Activated CD8-positive, alpha-beta memory T cell treated with anti-CD3 and anti-CD28 coated beads, Interleukin-2, amount 10 ng/mL, durations not matched to agents 7 days and 5 days (primary cell): ENCODE measurements around the gene STAB1. TPM values are rescaled to one million over a fixed set of nuclear protein-coding genes. Genes with fewer than 3 reads are reported as not detected.

Experiments
- ATAC-seq: fragments of 150-1000 bp; cut with Tn5 transposase; one replicate; pipeline ENCODE4 v1.10.0; 2021; ENCODE audit warnings: moderate library complexity
- CTCF ChIA-PET: fragments of 350-600 bp; sonication (Branson Sonifier 250); formaldehyde crosslinking; loops from one replicate; lab custom pipeline; 2021; ENCODE audit warnings: antibody characterized with exemption; lab: Charles Lee
- DNase-seq: peaks from one replicate; pipeline ENCODE4 v3.0.0-alpha.2; 2020
- H3K27ac Mint-ChIP-seq: one replicate; pipeline ENCODE4 v1.8.0; 2021; ENCODE audit warnings: mild to moderate bottlenecking, mixed read lengths
- H3K27me3 Mint-ChIP-seq: one replicate; pipeline ENCODE4 v1.8.0; 2021; ENCODE audit warnings: mixed read lengths
- H3K36me3 Mint-ChIP-seq: one replicate; pipeline ENCODE4 v1.8.0; 2021; ENCODE audit warnings: mild to moderate bottlenecking, mixed read lengths
- H3K4me1 Mint-ChIP-seq: one replicate; pipeline ENCODE4 v1.8.0; 2021; ENCODE audit warnings: mixed read lengths
- H3K4me3 Mint-ChIP-seq: one replicate; pipeline ENCODE4 v1.8.0; 2021; ENCODE audit warnings: mild to moderate bottlenecking, moderate library complexity, mixed read lengths
- H3K9me3 Mint-ChIP-seq: one replicate; pipeline ENCODE4 v1.8.0; 2022; ENCODE audit warnings: low read depth, mixed read lengths
- total RNA-seq, 2 experiments: library from RNA; stranded (reverse); gene quantifications; one replicate each; pipeline ENCODE4 v1.2.3, GENCODE V29; 2021

Gene STAB1
- not detected for total RNA-seq

GRCh38 chr3:52494886-52495495, at the start of gene STAB1:
TSS of gene STAB1 (plus strand) at chr3:52495338. CDS start at chr3:52495414, 76 bp downstream.
- CTCF ChIA-PET = no interaction called here
- H3K4me3 Mint-ChIP-seq = no peak within 1 kb of the TSS
- no peak for DNase-seq
- H3K9me3 Mint-ChIP-seq = no peaks in the 10 kb centered on the region
- H3K36me3 Mint-ChIP-seq = peaks cover 4% of the 10 kb centered on the region
- H3K27me3 Mint-ChIP-seq = no peaks in the 10 kb centered on the region
- no peak for ATAC-seq
- H3K27ac Mint-ChIP-seq = no peak within 1 kb of the TSS
- H3K4me1 Mint-ChIP-seq = peaks cover 2% of the 10 kb centered on the region

DNA sequence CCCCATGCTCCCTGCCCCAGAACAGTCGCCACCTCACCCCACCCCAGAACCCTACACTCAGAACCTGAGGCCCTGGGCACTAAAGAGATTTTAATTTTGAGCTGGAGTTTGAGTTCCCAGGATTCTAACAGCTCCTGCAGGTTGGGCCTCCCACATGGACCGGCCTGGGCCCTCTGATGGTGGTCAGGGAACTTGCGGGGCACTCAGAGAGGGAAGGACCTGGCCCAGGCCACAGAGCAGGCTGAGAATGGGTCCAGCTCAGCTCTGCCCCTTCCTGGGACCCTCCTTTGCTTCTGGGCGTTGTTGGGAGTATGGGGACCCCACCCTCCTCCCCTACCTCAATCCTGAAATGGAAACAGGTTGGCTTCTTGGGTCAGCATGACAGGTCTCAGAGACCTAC, 49.1 kb upstream of the STAB1 start:
- ATAC-seq (no peak), DNase-seq (no peak)
- peaks cover 12% of the 10 kb centered on the region for H3K4me1 Mint-ChIP-seq
- H3K27ac Mint-ChIP-seq = no peak overlapping the region
- no peaks in the 10 kb centered on the region for H3K27me3 Mint-ChIP-seq
- no peak overlapping the region for H3K4me3 Mint-ChIP-seq
- H3K36me3 Mint-ChIP-seq = no peaks in the 10 kb centered on the region
- CTCF ChIA-PET = interaction anchor here (0.9 to 9.5 kb wide), 20 partner anchors 8 to 463 kb away, joined by 3 to 105 read pairs (median 4); partner anchors contain the start of genes TNNC1 and TWF2
- H3K9me3 Mint-ChIP-seq = no peaks in the 10 kb centered on the region

DNA sequence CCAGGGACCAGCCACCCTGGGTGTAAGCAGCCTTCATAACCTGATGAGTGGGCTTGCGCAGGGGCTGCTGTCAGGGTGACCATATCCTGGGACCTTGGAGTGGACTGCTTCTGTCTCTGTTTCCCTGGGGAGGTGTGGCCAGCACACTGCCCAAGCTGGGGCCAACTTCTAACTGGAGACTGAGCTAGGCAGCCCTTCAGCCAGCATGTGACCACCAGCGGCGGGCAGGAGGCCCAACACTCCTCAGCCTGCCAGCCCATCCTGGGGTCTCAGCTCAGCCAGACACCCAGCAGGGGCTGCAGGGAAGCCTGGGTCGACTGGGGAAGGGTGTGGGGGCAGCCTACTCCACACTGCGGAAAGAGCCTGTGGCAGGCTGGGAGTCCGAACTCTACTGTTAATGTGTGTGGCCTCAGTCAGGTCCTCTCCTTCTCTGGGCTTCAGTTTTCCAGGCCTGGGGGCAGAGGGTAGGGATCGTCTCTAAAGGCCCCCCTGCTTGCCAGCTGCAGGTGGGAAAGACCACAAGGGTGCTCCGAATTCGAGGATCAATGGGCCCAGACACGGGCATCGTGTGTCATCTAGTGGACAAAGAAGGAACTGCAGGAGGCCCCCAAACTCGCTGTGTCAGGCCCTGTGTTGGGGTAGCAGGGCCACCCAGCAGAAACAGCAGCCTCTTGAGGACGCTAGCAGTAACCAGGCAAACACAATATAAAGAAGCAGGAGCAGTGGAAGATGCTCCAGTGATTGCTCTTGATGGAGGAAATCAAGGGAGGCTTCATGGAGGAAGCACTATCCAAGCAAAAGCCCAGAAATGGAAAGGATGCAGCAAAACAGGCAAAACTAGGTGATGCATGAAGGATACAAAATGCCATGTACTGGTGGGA, 48.3 kb upstream of the STAB1 start:
- Mint-ChIP-seq H3K4me1 (peaks cover 12% of the 10 kb centered on the region), H3K27me3 (no peaks in the 10 kb centered on the region), H3K9me3 (no peaks in the 10 kb centered on the region), H3K27ac (no peak overlapping the region), H3K4me3 (no peak overlapping the region), H3K36me3 (no peaks in the 10 kb centered on the region)
- CTCF ChIA-PET = interaction anchor here (0.6 to 9.5 kb wide), 30 partner anchors 7 to 1305 kb away, joined by 3 to 105 read pairs (median 4); partner anchors contain the start of genes GLYCTK, POC1A, TNNC1 and TWF2
- ATAC-seq (peak; percentile 67), DNase-seq (peak; percentile 84)

GRCh38 chr3:52447512-52448355, 47.4 kb upstream of the STAB1 start:
- H3K9me3 Mint-ChIP-seq = no peaks in the 10 kb centered on the region
- peaks cover 12% of the 10 kb centered on the region for H3K4me1 Mint-ChIP-seq
- no peak overlapping the region for H3K4me3 Mint-ChIP-seq
- CTCF ChIA-PET = interaction anchor here (0.6 to 9.5 kb wide), 22 partner anchors 9 to 1306 kb away, joined by 3 to 105 read pairs (median 4); partner anchors contain the start of genes GLYCTK and POC1A
- no peak for ATAC-seq
- DNase-seq = no peak
- no peaks in the 10 kb centered on the region for H3K36me3 Mint-ChIP-seq
- H3K27me3 Mint-ChIP-seq = no peaks in the 10 kb centered on the region
- no peak overlapping the region for H3K27ac Mint-ChIP-seq

DNA sequence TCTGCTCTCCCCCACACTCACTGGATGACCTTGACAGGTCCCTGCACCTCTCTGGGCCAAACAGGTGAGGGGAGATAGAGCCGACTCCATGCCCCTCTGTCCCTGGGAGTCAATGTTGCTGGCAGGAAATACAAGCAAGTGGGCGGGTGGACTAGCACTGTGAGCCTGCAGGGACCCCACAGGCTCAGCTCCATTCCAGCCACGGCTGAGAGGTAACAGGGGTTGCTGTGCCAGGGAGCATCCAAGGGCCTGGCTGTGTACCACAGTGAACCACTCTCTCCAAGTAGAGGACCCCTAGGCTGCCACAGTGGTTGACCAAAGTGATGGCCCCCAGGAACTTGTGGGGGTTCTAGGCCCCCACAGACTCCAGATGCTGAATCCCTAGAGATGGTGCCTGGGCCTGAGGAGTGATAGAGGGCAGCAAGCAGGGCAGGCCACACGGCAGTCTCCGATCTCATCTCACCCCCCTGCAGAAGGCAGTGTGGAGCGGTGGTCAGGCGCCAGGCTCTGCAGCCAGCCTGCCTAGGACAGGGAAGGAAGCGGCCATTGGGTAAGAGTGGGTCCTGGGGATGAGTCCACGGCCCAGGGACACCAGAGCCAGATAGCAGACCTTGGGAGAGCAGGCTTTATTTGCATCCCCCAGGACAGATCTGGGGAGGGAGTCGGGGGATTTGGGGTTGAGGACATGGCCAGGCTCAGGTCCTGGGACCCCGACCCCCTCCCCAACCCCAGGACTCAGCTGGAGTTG, 44.5 kb upstream of the STAB1 start:
- ATAC-seq = no peak
- H3K27me3 Mint-ChIP-seq = no peaks in the 10 kb centered on the region

GRCh38 chr3:52451237-52452083, 43.7 kb upstream of the STAB1 start:
- H3K36me3 Mint-ChIP-seq = no peaks in the 10 kb centered on the region
- peaks cover 26% of the 10 kb centered on the region for H3K4me1 Mint-ChIP-seq
- CTCF ChIA-PET = interaction anchor here (1.7 kb wide), 1 partner anchor 24 kb away, joined by 6 read pairs; no protein-coding TSS in a partner anchor
- H3K27ac Mint-ChIP-seq = no peak overlapping the region
- ATAC-seq (no peak), DNase-seq (no peak)
- no peaks in the 10 kb centered on the region for H3K9me3 Mint-ChIP-seq
- no peak overlapping the region for H3K4me3 Mint-ChIP-seq
- H3K27me3 Mint-ChIP-seq = no peaks in the 10 kb centered on the region

More for the DNA sequence above, 44.5 kb upstream of the STAB1 start:
- H3K27ac Mint-ChIP-seq = no peak overlapping the region
- H3K4me3 Mint-ChIP-seq = no peak overlapping the region
- no peaks in the 10 kb centered on the region for H3K36me3 Mint-ChIP-seq
- peaks cover 21% of the 10 kb centered on the region for H3K4me1 Mint-ChIP-seq
- DNase-seq = no peak
- H3K9me3 Mint-ChIP-seq = no peaks in the 10 kb centered on the region
- CTCF ChIA-PET = interaction anchor here (1.3 to 1.7 kb wide), 2 partner anchors 23 to 111 kb away, joined by 3 to 6 read pairs; no protein-coding TSS in a partner anchor

DNA sequence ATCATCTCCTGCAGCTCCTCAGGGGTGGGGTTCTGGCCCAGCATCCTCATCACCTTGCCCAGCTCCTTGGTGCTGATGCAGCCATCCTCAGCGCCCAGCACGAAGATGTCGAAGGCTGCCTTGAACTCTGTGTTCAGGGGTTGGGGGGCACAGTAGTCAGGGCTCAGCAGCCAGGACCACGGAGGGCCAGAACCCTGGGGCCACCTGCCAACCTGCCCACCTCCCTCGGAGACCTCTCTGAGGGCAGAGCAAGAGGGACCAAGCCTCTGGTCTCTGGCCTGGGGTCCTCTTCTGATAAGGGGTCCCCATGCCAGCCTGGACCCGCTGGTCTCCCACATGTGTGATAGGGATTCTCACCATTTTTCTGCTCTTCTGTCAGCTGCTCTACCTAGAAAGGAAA, 43.0 kb upstream of the STAB1 start:
- Mint-ChIP-seq H3K4me3 (no peak overlapping the region), H3K9me3 (no peaks in the 10 kb centered on the region), H3K27ac (no peak overlapping the region), H3K27me3 (no peaks in the 10 kb centered on the region), H3K36me3 (no peaks in the 10 kb centered on the region), H3K4me1 (peaks cover 30% of the 10 kb centered on the region)
- CTCF ChIA-PET = interaction anchor here (0.6 to 1.9 kb wide), 3 partner anchors 39 to 232 kb away, joined by 3 to 6 read pairs (median 3); no protein-coding TSS in a partner anchor
- DNase-seq (no peak), ATAC-seq (no peak)

DNA sequence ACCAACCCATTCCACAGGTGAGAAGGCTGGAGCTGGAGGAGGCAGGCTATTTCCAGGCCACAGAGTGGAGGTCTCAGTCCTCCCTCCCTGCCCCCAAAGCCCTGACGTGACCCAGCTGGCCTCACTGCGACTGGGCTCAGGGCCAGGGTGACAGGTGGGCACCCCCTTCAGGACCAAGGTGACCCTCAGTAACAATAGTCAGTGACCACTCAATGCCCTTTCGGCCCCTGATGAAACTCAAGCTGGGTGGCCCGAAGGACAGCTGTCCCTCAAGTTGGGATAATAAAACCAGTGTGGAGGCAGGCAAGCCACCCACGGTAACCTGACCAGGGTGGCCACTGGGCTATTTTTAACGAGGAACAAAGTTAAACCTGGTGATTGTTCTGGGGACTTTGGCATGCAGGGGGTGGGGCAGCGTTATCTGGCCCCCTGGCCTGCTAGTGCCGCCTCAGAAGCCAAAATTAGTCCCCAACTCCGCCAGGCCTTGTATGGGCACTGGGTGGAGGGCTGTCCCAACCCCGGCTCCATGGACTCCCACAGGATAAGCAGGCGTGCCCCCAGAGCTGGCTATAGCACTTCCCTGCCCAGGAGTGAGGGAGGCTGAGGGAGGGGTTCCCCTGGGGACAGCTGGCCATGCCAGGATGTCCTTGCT, 42.4 kb upstream of the STAB1 start:
- H3K9me3 Mint-ChIP-seq = no peaks in the 10 kb centered on the region
- no peak overlapping the region for H3K27ac Mint-ChIP-seq
- ATAC-seq (no peak), DNase-seq (no peak)
- H3K4me3 Mint-ChIP-seq = no peak overlapping the region
- no peaks in the 10 kb centered on the region for H3K27me3 Mint-ChIP-seq
- CTCF ChIA-PET = interaction anchor here (0.6 to 3.1 kb wide), 4 partner anchors 25 to 233 kb away, joined by 3 to 14 read pairs (median 4); no protein-coding TSS in a partner anchor
- H3K4me1 Mint-ChIP-seq = peaks cover 34% of the 10 kb centered on the region
- H3K36me3 Mint-ChIP-seq = no peaks in the 10 kb centered on the region

DNA sequence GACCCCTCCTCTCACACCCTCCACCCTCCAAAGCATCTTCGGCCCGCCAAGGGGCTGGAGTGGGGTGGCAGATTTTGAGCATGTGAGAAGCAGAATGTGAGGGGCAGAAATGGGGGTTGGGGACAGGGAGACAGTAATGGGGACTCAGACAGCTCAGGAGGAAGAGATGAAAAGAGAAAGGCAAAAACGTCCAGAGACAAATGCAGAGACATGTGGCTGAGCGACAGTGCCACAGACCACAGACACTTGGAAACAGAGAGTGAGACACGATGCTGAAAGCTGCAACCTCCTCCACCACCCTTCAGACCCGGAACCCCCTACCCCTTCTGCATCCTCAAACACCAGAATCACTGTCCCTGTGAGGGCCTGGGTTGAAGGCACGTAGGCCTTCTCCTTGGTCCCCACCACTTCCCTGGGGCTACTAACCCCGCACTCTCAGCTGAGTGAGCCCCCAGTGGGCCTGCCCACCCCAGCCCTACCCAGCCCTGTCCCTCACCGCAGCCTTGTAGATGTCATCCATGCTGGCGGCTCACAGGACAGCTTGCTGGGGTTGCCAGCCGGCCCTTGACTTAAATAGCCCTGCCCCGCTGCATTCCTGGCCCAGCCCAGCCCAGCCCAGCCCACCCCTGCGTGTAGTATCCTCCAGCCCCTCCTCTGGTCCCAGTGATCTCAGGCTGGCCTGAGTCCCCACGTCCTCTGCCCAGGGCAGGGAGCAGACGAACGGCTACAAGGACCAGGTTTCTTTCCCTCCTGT, 41.5 kb upstream of the STAB1 start, which contains the start of gene TNNC1:
Gene TNNC1, minus strand, starts transcription at position 546 of the 754 bp plus-strand sequence. Its CDS starts 26 bp downstream, at position 520.
- CTCF ChIA-PET = interaction anchor here (1.1 to 3.1 kb wide), 6 partner anchors 8 to 234 kb away, joined by 3 to 14 read pairs (median 6); partner anchors contain the start of gene SEMA3G
- H3K27ac Mint-ChIP-seq = peak within 1 kb of the TSS; percentile 94
- H3K4me1 Mint-ChIP-seq = peaks cover 41% of the 10 kb centered on the region
- no peaks in the 10 kb centered on the region for H3K36me3 Mint-ChIP-seq
- H3K4me3 Mint-ChIP-seq = peak within 1 kb of the TSS; percentile 95
- ATAC-seq (no peak), DNase-seq (no peak)
- no peaks in the 10 kb centered on the region for H3K27me3 Mint-ChIP-seq
- no peaks in the 10 kb centered on the region for H3K9me3 Mint-ChIP-seq

- Mint-ChIP-seq H3K27me3 (no peaks in the 10 kb centered on the region), H3K9me3 (no peaks in the 10 kb centered on the region), H3K4me1 (peaks cover 41% of the 10 kb centered on the region), H3K27ac (peak overlapping the region; percentile 94), H3K4me3 (peak overlapping the region; percentile 95), H3K36me3 (peaks cover 2% of the 10 kb centered on the region)
- CTCF ChIA-PET = interaction anchor here (1.1 to 3.1 kb wide), 5 partner anchors 9 to 115 kb away, joined by 3 to 14 read pairs (median 7); partner anchors contain the start of gene SEMA3G
- DNase-seq = no peak
- no peak for ATAC-seq
These were observed 40.7 kb upstream of the STAB1 start for GRCh38 chr3:52454250-52454937.
